ENCODE results near the gene CASKIN1.
"Not testable (repeated sequence)": the region's sequence is repeated elsewhere in the genome, so short reads cannot be mapped to it uniquely, and the experiment has no call there.

- not testable (repeated sequence) for TF ChIP-seq POLR2AphosphoS5 (IDR thresholded peaks at IDR 0.05); CTCF (IDR thresholded peaks at IDR 0.05 in 8 of 11, conservative IDR thresholded peaks at IDR 0.05 in 3 of 11); POLR2A (IDR thresholded peaks at IDR 0.05)
Measured at GRCh38 chr16:2129251-2129650, 67.2 kb downstream of the CASKIN1 start.

All from spleen (tissue), 7 donors.